GM04504 (cell line): ENCODE results near the gene PKP2.
"Not testable (repeated sequence)": the region's sequence is repeated elsewhere in the genome, so short reads cannot be mapped to it uniquely, and the experiment has no call there.

Source experiments
- DNase-seq: peaks from one replicate; pipeline ENCODE4 v3.0.0-alpha.2; 2012; ENCODE audit warnings: low read depth

The PKP2 gene

GRCh38 chr12:32895688-32896431, 717 bp downstream of the PKP2 start:
- no peak for DNase-seq

GRCh38 chr12:32894566-32894965, 2.0 kb downstream of the PKP2 start:
- no peak for DNase-seq

- no peak for DNase-seq
Measured at GRCh38 chr12:32893458-32893857, 3.1 kb downstream of the PKP2 start.

GRCh38 chr12:32893043-32893442, 3.5 kb downstream of the PKP2 start:
- no peak for DNase-seq

GRCh38 chr12:32892369-32892768, 4.2 kb downstream of the PKP2 start:
- not testable (repeated sequence) for DNase-seq

GRCh38 chr12:32891956-32892355, 4.6 kb downstream of the PKP2 start:
- DNase-seq, result no peak

- DNase-seq, result no peak
Measured at GRCh38 chr12:32891526-32891925, 5.1 kb downstream of the PKP2 start.

- DNase-seq, result no peak
Measured at GRCh38 chr12:32889011-32889760, 7.4 kb downstream of the PKP2 start.

- no peak for DNase-seq
Measured at GRCh38 chr12:32887058-32887457, 9.5 kb downstream of the PKP2 start.

GRCh38 chr12:32885831-32886230, 10.7 kb downstream of the PKP2 start:
- DNase-seq, result no peak

- DNase-seq, result no peak
Measured at GRCh38 chr12:32884962-32885361, 11.6 kb downstream of the PKP2 start.

- no peak for DNase-seq
Measured at GRCh38 chr12:32881702-32882101, 14.9 kb downstream of the PKP2 start.

GRCh38 chr12:32881107-32881506, 15.5 kb downstream of the PKP2 start:
- no peak for DNase-seq

- DNase-seq, result not testable (repeated sequence)
Measured at GRCh38 chr12:32879066-32879465, 17.5 kb downstream of the PKP2 start.

GRCh38 chr12:32877601-32878459, 18.7 kb downstream of the PKP2 start:
- no peak for DNase-seq

GRCh38 chr12:32876004-32876403, 20.6 kb downstream of the PKP2 start:
- no peak for DNase-seq

GRCh38 chr12:32874975-32875374, 21.6 kb downstream of the PKP2 start:
- no peak for DNase-seq

GRCh38 chr12:32874078-32874477, 22.5 kb downstream of the PKP2 start:
- DNase-seq, result no peak

GRCh38 chr12:32872416-32872815, 24.2 kb downstream of the PKP2 start:
- not testable (repeated sequence) for DNase-seq

GRCh38 chr12:32870716-32871115, 25.9 kb downstream of the PKP2 start:
- no peak for DNase-seq

- DNase-seq, result no peak
Measured at GRCh38 chr12:32868885-32869284, 27.7 kb downstream of the PKP2 start.

GRCh38 chr12:32864731-32865130, 31.8 kb downstream of the PKP2 start:
- no peak for DNase-seq

GRCh38 chr12:32863128-32863527, 33.4 kb downstream of the PKP2 start:
- no peak for DNase-seq
